GM19025 (cell line): ENCODE data around the gene SPATS2L.

Experiments used
- ATAC-seq: cut with Tn5 transposase; IDR thresholded peaks from one replicate; pipeline ENCODE4 v1.9.1; 2021; ENCODE audit warnings: mild to moderate bottlenecking, low read depth, moderate library complexity; ENCODE audit not compliant: unreplicated experiment

Gene SPATS2L, protein sequence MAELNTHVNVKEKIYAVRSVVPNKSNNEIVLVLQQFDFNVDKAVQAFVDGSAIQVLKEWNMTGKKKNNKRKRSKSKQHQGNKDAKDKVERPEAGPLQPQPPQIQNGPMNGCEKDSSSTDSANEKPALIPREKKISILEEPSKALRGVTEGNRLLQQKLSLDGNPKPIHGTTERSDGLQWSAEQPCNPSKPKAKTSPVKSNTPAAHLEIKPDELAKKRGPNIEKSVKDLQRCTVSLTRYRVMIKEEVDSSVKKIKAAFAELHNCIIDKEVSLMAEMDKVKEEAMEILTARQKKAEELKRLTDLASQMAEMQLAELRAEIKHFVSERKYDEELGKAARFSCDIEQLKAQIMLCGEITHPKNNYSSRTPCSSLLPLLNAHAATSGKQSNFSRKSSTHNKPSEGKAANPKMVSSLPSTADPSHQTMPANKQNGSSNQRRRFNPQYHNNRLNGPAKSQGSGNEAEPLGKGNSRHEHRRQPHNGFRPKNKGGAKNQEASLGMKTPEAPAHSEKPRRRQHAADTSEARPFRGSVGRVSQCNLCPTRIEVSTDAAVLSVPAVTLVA

DNA sequence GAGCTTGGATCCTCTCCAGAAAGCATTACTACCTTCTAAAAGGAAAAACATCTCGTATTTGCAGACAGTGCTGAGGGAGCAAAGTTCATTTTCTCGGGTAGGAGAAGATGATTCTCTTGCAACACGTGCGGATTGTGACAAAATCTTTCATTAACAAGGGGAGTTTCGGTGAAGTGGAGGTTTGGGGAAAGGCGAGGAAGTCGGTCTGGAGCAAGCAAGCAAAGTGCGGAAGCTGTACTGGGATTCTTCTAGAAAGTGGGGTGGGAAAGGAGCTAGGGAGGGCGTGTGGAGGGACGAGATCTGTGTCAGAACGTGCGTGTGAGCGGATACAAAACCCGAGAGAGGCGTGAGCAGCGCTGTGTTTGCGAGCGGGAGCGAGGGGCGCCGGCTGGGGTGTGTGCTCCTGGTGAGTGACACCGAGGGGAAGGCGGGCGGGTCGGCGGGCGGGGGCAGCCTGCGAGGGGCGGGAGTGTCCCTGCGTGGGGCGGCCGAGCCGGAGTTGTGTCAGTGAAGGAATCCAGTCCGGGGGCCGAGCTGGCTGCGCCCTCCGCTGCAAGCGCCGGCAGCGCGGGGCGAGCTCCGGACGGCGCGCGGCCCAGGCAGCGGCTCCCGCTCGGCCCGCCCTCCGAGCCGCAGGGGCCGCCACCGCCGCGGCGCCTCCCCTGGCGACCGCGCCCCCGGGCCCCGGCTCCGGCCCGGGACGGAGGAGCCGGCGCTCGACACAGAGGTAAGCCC is at the start of gene SPATS2L:
SPATS2L (plus strand) TSS at position 498 of the 735 bp plus-strand sequence. CDS start 82,552 bp downstream, outside the sequence.
- peak; percentile 53 for ATAC-seq

GRCh38 chr2:200257570-200257969 is 48.9 kb upstream of the SPATS2L start:
- no peak for ATAC-seq

GRCh38 chr2:200258081-200258480 is 48.4 kb upstream of the SPATS2L start:
- ATAC-seq: no peak

DNA sequence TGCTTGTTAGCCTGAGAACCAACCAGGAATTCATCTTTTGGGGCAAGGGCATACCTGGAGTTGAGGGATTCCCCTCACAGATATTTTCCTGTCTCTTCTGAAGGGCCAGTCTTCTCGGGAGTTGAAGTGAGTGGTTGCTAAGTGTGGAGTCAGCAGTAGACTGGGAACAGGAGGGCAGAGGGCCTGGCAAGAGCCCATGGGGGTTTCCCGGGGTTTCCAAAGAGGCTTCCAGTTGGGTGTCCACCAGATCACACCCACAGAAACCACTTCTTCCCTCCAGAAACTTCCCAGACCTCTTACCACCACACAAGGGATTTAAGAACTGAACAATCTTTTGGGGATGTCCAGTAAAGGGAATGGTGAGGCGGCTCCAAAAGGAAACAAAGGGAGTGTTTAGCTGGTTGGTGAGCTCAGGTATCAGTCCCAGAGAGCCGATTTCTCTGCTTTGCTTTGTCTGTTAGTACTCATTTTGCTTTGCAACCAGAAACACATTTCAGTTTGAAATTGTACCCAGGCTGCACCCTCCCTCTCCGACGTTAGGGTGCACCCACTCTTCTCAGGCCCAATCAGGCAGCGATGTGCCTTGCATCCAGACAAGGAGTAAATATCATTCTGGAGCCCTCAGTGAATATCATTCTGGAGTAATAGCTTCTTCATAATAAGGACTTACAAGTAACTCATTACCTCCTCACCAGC is 47.5 kb upstream of the SPATS2L start:
- no peak for ATAC-seq

GRCh38 chr2:200259577-200259957 is 46.9 kb upstream of the SPATS2L start:
- no peak for ATAC-seq

GRCh38 chr2:200262047-200262446 is 44.4 kb upstream of the SPATS2L start:
- ATAC-seq: no peak

GRCh38 chr2:200263279-200263678 is 43.2 kb upstream of the SPATS2L start:
- no peak for ATAC-seq

DNA sequence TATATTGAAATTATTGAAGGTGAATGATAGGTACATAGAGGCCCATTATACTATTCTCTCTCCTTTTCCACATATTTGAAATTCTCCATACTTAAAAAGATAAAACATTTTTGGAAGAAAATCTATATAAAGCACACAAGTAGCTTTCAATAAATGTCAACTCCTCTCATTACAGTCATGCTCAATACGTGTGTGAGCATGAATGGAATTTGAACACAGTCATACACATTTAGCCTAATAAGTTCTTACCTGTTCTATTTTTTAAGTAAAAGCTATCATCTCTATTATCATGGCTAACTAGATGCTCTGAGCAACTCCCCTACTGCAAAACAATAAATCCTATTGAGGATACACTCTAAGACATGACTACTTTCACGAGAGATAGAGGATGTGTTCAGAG is 41.9 kb upstream of the SPATS2L start:
- ATAC-seq: no peak

GRCh38 chr2:200266406-200266805 is 40.1 kb upstream of the SPATS2L start:
- no peak for ATAC-seq

DNA sequence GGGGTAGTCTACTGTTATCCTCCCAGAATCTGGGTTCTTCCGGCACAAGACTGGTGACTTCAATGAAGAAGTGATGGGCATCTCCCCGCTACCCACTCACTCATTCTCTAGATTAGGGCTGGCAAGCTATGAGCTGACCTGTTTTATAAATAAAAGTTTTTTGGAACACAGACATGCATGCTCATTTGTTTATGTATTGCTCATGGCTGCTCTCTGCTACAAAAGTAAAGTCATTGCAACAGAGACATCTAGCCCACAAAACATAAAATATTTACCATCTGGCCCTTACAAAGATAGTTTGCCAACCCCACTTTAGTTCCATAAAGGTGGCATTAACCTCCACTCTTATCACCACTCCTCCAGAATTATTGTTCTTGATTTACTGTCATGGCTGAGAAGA is 39.1 kb upstream of the SPATS2L start:
- ATAC-seq: no peak

DNA sequence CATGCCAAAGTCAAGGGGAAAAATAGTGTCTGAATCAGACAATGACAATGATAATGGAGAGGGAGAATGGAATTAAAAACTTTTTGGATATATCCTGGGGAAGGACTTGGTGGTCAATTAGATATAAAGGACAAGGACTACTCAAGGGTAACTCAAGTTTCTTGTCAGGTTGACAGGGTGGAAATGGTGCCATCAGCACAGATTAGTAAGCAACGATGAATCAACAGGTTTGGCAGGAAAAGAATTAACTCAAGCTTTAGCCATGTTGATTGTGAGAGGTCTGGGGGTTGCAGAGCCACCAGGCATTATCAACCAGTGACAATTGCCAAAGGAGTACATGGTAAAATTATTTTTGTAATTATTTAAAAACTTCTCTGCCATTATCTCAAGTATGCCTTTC is 35.8 kb upstream of the SPATS2L start:
- no peak for ATAC-seq

GRCh38 chr2:200272320-200272719 is 34.2 kb upstream of the SPATS2L start:
- ATAC-seq: no peak

- peak; percentile 49 for ATAC-seq
Measured at GRCh38 chr2:200274116-200275075, 32.1 kb upstream of the SPATS2L start.

DNA sequence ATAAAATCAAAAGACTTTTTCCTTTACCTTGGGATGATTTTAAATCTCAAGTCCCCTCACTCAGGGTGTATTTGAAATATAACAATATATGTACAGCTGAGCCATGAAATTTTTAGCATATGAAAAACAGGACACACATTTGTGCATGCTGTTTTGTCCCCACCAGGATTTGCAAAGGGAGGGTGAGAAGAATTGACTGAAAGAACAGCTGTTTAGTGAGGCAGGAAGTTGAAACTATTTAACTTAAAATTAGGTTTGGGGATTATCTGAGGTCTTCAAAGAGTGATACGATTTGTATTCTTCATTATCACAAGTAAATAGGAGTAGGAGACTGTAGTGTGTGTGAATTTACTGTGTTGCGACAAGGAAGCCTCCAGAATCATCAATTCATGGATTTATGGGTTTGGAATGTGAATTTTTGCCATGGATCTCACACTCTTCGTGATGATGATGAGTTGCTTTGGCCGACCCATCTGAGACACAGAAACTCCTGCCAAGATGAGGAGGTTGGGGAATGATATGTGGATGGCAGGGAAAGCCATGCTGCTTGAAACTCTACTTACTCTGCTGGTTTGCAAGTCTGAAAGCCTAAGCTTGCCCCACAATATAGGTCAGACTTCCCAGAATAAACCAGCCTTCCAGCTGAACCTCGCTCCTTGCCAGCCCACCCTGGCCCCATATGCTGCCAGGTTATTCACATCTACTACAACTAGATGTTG is 31.0 kb upstream of the SPATS2L start:
- no peak for ATAC-seq

DNA sequence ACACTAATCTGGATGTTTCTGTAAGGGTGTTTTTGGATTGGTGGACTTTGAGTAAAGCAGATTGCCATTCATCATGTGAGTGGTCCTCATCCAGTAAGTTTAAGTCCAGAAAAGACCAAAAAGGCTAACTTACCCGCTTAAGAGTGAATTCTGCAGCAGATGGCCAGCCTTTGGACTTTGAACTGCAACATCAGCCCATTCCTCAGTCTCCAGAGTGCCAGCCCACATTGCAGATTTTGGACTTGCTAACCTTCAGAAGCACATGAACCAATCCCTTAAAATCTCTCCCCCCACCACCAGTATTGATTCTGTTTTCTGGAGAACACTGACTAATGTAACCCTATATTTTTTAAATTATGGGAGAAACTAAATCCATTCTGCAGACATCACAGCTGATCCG is 30.0 kb upstream of the SPATS2L start:
- ATAC-seq: no peak

- no peak for ATAC-seq
Measured at GRCh38 chr2:200278694-200279316, 27.7 kb upstream of the SPATS2L start.

GRCh38 chr2:200279857-200280256 is 26.6 kb upstream of the SPATS2L start:
- no peak for ATAC-seq

GRCh38 chr2:200286578-200286977 is 19.9 kb upstream of the SPATS2L start:
- ATAC-seq: no peak
